SK-N-SH (cell line): ENCODE results near the gene SPINK1. TPM values are rescaled to one million over a fixed set of nuclear protein-coding genes. Genes with fewer than 3 reads are reported as not detected.
"Not testable (repeated sequence)": the region's sequence is repeated elsewhere in the genome, so short reads cannot be mapped to it uniquely, and the experiment has no call there.

Experiments
- CTCF ChIA-PET: fragments of 300-600, 350-600 bp; formaldehyde crosslinking; extraction: SDS; loops from one replicate; lab custom pipeline; 2021; lab: Yijun Ruan, JAX
- POLR2A ChIA-PET: fragments of 350-600 bp; sonication (Branson Sonifier 250); formaldehyde crosslinking; extraction: SDS; loops from one replicate; lab custom pipeline; 2020; ENCODE audit warnings: antibody characterized with exemption, inconsistent platforms; lab: Yijun Ruan, JAX
- DNase-seq: peaks from one replicate; pipeline ENCODE4 v3.0.0; 2012
- H2AFZ ChIP-seq: fragments of 200-600 bp; sonication (generic); 2 replicates; pipeline ENCODE4 v1.8.1; 2016; ENCODE audit warnings: antibody characterized with exemption, mild to moderate bottlenecking, low read depth
- H3F3A ChIP-seq: fragments of 200-600 bp; sonication (generic); replicated peaks from 2 replicates; pipeline ENCODE3; 2016; ENCODE audit warnings: antibody characterized with exemption, mild to moderate bottlenecking; ENCODE audit not compliant: insufficient read depth
- H3K27ac ChIP-seq, 2 experiments: fragments of 200-500 bp in 1 of 2; fragments of 200-600 bp in 1 of 2; sonication (Bioruptor generic) in 1 of 2; sonication (generic), shearing (Covaris generic) in 1 of 2; 2 replicates each; pipeline versions ENCODE4 v1.5.1 to v1.6.1; 2014 to 2016; ENCODE audit warnings: low read depth in 2 of 2, inconsistent platforms in 1 of 2, low read length in 1 of 2, mild to moderate bottlenecking in 1 of 2, mixed read lengths in 1 of 2
- H3K27me3 ChIP-seq: fragments of 200-600 bp; sonication (generic), shearing (Covaris generic); 2 replicates; pipeline ENCODE4 v1.6.1; 2016; ENCODE audit warnings: mixed run types; ENCODE audit not compliant: insufficient read depth
- H3K36me3 ChIP-seq, 2 experiments: fragments of 200-500 bp in 1 of 2; fragments of 200-600 bp in 1 of 2; sonication (Bioruptor generic) in 1 of 2; sonication (generic) in 1 of 2; replicated peaks in 1 of 2; 2 replicates each; pipeline versions ENCODE3 to v1.5.1; 2014 to 2016; ENCODE audit warnings: low read length in 1 of 2, mild to moderate bottlenecking in 1 of 2; ENCODE audit not compliant: insufficient read depth in 2 of 2, control insufficient read depth in 1 of 2
- H3K4me1 ChIP-seq, 2 experiments: fragments of 200-500 bp in 1 of 2; fragments of 200-600 bp in 1 of 2; sonication (Bioruptor generic) in 1 of 2; sonication (generic), shearing (Covaris generic) in 1 of 2; 2 replicates each; pipeline versions ENCODE4 v1.5.1 to v1.6.1; 2014 to 2016; ENCODE audit warnings: low read depth in 1 of 2, low read length in 1 of 2, mixed run types in 1 of 2; ENCODE audit not compliant: insufficient read depth in 2 of 2, control insufficient read depth in 1 of 2
- H3K4me2 ChIP-seq: fragments of 200-600 bp; sonication (generic), shearing (Covaris generic); 2 replicates; pipeline ENCODE4 v1.6.1; 2017; ENCODE audit warnings: mixed run types
- H3K4me3 ChIP-seq, 2 experiments: fragments of 200-500 bp in 1 of 2; fragments of 200-600 bp in 1 of 2; sonication (Bioruptor generic) in 1 of 2; sonication (generic), shearing (Covaris generic) in 1 of 2; 2 replicates each; pipeline versions ENCODE4 v1.5.1 to v1.8.1; 2014 to 2016; ENCODE audit warnings: low read depth in 2 of 2, inconsistent platforms in 1 of 2, low read length in 1 of 2, mild to moderate bottlenecking in 1 of 2, mixed read lengths in 1 of 2, moderate library complexity in 1 of 2
- H3K79me2 ChIP-seq: fragments of 200-600 bp; sonication (generic); 2 replicates; pipeline ENCODE4 v1.8.1; 2017; ENCODE audit warnings: mild to moderate bottlenecking; ENCODE audit not compliant: insufficient read depth
- H3K9ac ChIP-seq: fragments of 200-600 bp; sonication (generic); 2 replicates; pipeline ENCODE4 v1.6.1; 2017; ENCODE audit warnings: mixed run types
- H3K9me2 ChIP-seq: fragments of 200-600 bp; sonication (generic); 2 replicates; pipeline ENCODE4 v1.6.1; 2017; ENCODE audit warnings: mixed run types
- H3K9me3 ChIP-seq: fragments of 200-600 bp; sonication (generic); 2 replicates; pipeline ENCODE4 v1.6.1; 2017; ENCODE audit warnings: mixed run types, mild to moderate bottlenecking, moderate library complexity
- H4K20me1 ChIP-seq: fragments of 200-600 bp; sonication (generic); 2 replicates; pipeline ENCODE4 v1.6.1; 2017; ENCODE audit warnings: mild to moderate bottlenecking, mixed run types; ENCODE audit not compliant: insufficient read depth
- EP300 ChIP-seq, 2 experiments: IDR thresholded peaks; 2 replicates each; pipeline versions ENCODE4 v1.4.0 to v1.6.1; 2012; ENCODE audit warnings: borderline replicate concordance in 1 of 2, low read depth in 1 of 2, low read length in 1 of 2
- FOSL2 ChIP-seq: IDR thresholded peaks from 2 replicates; pipeline ENCODE4 v1.4.0; 2012; ENCODE audit warnings: low read depth, mild to moderate bottlenecking, moderate library complexity, borderline replicate concordance
- JUND ChIP-seq: IDR thresholded peaks from 2 replicates; pipeline ENCODE4 v1.4.0; 2012
- RCOR1 ChIP-seq: fragments of 150-350 bp; IDR thresholded peaks from 2 replicates; pipeline ENCODE4 v1.6.1; 2017; ENCODE audit warnings: antibody characterized with exemption, low read length
- RFX5 ChIP-seq: IDR thresholded peaks from 2 replicates; pipeline ENCODE4 v1.6.1; 2012; ENCODE audit warnings: mild to moderate bottlenecking, improper control_type of control experiment, low read length
- SIN3A ChIP-seq: IDR thresholded peaks from 2 replicates; pipeline ENCODE4 v1.6.1; 2012; ENCODE audit warnings: low read depth, mild to moderate bottlenecking, low read length, moderate library complexity, borderline replicate concordance
- SMC3 ChIP-seq: IDR thresholded peaks from 2 replicates; pipeline ENCODE4 v1.6.1; 2012; ENCODE audit warnings: low read depth, low read length, improper control_type of control experiment
- WGBS: methylation state at CpG from one replicate; pipeline ENCODE4 v1.1.6; 2017; ENCODE audit warnings: low lambda C conversion rate; 5-methylcytosine and 5-hydroxymethylcytosine counted together
- polyA plus RNA-seq, 3 experiments: library from polyadenylated mRNA; depleted of rRNA; stranded (reverse); fragments of >200 nt; gene quantifications; 2 replicates each; pipeline ENCODE4 v1.2.3, GENCODE V29; 2012
- TF ChIP-seq, protein P1 (sequence below): IDR thresholded peaks from 2 replicates; pipeline ENCODE4 v1.4.0; 2012; ENCODE audit warnings: low read depth, borderline replicate concordance
- TF ChIP-seq, protein P2 (sequence below): fragments of 150-350 bp; IDR thresholded peaks from 2 replicates; pipeline ENCODE4 v1.6.1; 2016; ENCODE audit warnings: mild to moderate bottlenecking, low read depth, low read length
- TF ChIP-seq, protein P3 (sequence below): IDR thresholded peaks from 2 replicates; pipeline ENCODE4; 2012
- TF ChIP-seq, protein P4 (sequence below): IDR thresholded peaks from 2 replicates; pipeline ENCODE4 v1.4.0; 2012; ENCODE audit warnings: low read depth, borderline replicate concordance

SPINK1 gene
- polyA plus RNA-seq, 1 of the 3 experiments (the other 2 are of a cell fraction): not detected

DNA sequence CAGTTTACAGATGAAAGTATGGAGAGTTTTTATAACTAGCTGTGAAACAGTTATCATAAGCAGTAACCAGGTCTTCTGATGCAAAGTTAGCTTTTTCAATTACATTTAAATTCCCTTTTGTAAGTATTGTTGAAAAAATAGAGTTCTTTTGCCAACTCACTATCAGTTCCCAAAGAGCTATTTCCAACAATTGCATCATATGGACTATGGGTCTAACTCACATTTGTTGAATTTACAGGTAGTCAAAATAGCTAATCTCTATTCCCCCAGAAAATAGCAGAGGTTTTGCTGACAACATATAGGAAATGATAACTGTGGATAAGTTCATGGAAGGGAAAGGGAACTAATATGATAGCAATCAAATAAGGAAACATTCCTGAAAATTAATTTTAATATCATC is 1.4 kb downstream of the SPINK1 start (continued):
- TF ChIP-seq, protein P1, sequence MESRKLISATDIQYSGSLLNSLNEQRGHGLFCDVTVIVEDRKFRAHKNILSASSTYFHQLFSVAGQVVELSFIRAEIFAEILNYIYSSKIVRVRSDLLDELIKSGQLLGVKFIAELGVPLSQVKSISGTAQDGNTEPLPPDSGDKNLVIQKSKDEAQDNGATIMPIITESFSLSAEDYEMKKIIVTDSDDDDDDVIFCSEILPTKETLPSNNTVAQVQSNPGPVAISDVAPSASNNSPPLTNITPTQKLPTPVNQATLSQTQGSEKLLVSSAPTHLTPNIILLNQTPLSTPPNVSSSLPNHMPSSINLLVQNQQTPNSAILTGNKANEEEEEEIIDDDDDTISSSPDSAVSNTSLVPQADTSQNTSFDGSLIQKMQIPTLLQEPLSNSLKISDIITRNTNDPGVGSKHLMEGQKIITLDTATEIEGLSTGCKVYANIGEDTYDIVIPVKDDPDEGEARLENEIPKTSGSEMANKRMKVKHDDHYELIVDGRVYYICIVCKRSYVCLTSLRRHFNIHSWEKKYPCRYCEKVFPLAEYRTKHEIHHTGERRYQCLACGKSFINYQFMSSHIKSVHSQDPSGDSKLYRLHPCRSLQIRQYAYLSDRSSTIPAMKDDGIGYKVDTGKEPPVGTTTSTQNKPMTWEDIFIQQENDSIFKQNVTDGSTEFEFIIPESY: no peak
- TF ChIP-seq SMC3: no peak
- TF ChIP-seq RCOR1: no peak
- TF ChIP-seq FOSL2: no peak
- TF ChIP-seq JUND: no peak

DNA sequence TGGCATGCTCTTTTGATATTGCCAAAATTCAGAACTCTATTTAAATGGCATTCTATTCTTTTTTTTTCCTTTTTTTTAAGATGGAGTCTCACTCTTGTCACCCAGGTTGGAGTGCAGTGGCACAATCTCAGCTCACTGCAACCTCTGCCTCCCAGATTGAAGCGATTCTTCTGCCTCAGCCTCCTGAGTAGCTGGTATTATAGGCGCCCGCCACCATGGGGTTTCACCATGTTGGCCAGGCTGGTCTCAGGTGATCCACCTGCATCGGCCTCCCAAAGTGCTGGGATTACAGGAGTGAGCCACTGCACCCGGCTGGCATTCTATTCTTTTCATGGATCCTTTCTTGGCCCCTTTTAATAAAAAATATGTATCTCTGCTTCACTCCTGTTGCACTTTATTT is 4.5 kb downstream of the SPINK1 start:
- H2AFZ ChIP-seq, H3K4me3 ChIP-seq, H3K9me2 ChIP-seq, H3K36me3 ChIP-seq, H3K27ac ChIP-seq, POLR2A ChIA-PET, H3K27me3 ChIP-seq, H3K79me2 ChIP-seq, H3K4me2 ChIP-seq, H3K4me1 ChIP-seq, H3K9me3 ChIP-seq, H4K20me1 ChIP-seq, H3F3A ChIP-seq, H3K9ac ChIP-seq, DNase-seq: not testable (repeated sequence)
- CTCF ChIA-PET: interaction anchor here (6.1 kb wide), 1 partner anchor 198 kb away, joined by 257 read pairs; no protein-coding TSS in a partner anchor
- WGBS: 60% methylated on average over 5 of the region's 5 CpGs

DNA sequence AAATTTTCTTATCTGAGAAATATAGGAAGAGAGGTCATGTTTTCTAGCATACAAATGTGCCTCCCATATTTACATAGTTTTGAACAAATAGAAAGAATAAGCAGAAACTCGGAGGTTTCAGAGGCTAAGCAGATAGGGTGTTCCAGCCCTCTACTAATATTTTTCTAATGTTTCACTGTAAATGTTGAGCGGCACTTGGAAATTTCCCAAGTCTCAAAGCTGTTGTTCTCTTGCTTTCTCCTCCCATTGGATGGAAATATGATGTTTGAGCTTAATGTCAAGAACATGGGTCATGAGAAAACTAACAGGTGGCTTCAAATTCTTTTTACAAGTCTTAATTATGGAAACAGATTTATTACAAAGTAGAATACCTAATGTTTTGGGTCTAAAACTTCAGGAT is 5.1 kb downstream of the SPINK1 start:
- WGBS: 72% methylated on average over 2 of the region's 2 CpGs
- Histone ChIP-seq H3K9me2 (no peaks in the 10 kb centered on the region), H3K36me3 (no peaks in the 10 kb centered on the region), H3K4me1 (no peaks in the 10 kb centered on the region; a peak in 1 of 4 replicates), H3K27me3 (no peaks in the 10 kb centered on the region), H3K4me2 (no peak overlapping the region), H3K9me3 (no peaks in the 10 kb centered on the region), H3K27ac (no peak overlapping the region), H3K4me3 (no peak overlapping the region), H3K9ac (no peak overlapping the region), H2AFZ (no peak overlapping the region), H3K79me2 (no peaks in the 10 kb centered on the region), H3F3A (no peaks in the 10 kb centered on the region), H4K20me1 (no peaks in the 10 kb centered on the region)
- no peak for DNase-seq
- POLR2A ChIA-PET: no interaction called here
- TF ChIP-seq, protein P2, sequence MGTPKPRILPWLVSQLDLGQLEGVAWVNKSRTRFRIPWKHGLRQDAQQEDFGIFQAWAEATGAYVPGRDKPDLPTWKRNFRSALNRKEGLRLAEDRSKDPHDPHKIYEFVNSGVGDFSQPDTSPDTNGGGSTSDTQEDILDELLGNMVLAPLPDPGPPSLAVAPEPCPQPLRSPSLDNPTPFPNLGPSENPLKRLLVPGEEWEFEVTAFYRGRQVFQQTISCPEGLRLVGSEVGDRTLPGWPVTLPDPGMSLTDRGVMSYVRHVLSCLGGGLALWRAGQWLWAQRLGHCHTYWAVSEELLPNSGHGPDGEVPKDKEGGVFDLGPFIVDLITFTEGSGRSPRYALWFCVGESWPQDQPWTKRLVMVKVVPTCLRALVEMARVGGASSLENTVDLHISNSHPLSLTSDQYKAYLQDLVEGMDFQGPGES: no peak
- TF ChIP-seq RFX5 (no peak), EP300 (IDR thresholded peaks at IDR 0.05; ENCODE audit: borderline replicate concordance in 1 of 2, low read depth in 1 of 2, low read length in 1 of 2) (no peak), RCOR1 (no peak), SIN3A (no peak), FOSL2 (no peak), JUND (no peak)
- TF ChIP-seq, protein P3, sequence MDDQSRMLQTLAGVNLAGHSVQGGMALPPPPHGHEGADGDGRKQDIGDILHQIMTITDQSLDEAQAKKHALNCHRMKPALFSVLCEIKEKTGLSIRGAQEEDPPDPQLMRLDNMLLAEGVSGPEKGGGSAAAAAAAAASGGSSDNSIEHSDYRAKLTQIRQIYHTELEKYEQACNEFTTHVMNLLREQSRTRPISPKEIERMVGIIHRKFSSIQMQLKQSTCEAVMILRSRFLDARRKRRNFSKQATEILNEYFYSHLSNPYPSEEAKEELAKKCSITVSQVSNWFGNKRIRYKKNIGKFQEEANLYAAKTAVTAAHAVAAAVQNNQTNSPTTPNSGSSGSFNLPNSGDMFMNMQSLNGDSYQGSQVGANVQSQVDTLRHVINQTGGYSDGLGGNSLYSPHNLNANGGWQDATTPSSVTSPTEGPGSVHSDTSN: no peak
- TF ChIP-seq, protein P4, sequence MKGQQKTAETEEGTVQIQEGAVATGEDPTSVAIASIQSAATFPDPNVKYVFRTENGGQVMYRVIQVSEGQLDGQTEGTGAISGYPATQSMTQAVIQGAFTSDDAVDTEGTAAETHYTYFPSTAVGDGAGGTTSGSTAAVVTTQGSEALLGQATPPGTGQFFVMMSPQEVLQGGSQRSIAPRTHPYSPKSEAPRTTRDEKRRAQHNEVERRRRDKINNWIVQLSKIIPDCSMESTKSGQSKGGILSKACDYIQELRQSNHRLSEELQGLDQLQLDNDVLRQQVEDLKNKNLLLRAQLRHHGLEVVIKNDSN: no peak
- CTCF ChIA-PET: interaction anchor here (6.1 kb wide), 1 partner anchor 198 kb away, joined by 257 read pairs; no protein-coding TSS in a partner anchor
